A549 (cell line): ENCODE measurements around the gene KREMEN1. TPM values are rescaled to one million over a fixed set of nuclear protein-coding genes. Genes with fewer than 3 reads are reported as not detected.

Experiments
- ATAC-seq, 2 experiments: fragments of 200-7000 bp in 1 of 2; fragments of >200 bp in 1 of 2; cut with Nextera tagmentation in 1 of 2; cut with Tn5 transposase in 1 of 2; 3 replicates each; pipeline versions ENCODE4 v1.8.0 to v1.9.1; 2018 to 2020; ENCODE audit warnings: mild to moderate bottlenecking in 1 of 2, moderate library complexity in 1 of 2
- CTCF ChIA-PET: fragments of 300-600 bp; sonication (Branson Sonifier 250); formaldehyde crosslinking; extraction: SDS; loops from one replicate; lab custom pipeline; 2021; ENCODE audit warnings: antibody characterized with exemption, inconsistent platforms; lab: Yijun Ruan, JAX
- POLR2A ChIA-PET: fragments of 350-600 bp; formaldehyde crosslinking; extraction: SDS; loops from one replicate; lab custom pipeline; 2021; ENCODE audit warnings: antibody characterized with exemption, inconsistent platforms; lab: Yijun Ruan, JAX
- DNase-seq, 2 experiments: peaks; one replicate each; pipeline versions ENCODE4 v3.0.0 to v3.0.0-alpha.2; 2011 to 2016; ENCODE audit warnings: low read depth in 1 of 2, low spot score in 1 of 2
- FAIRE-seq: peaks from 2 replicates; lab custom pipeline; 2011; peaks lifted over from hg19 to GRCh38; lab: Jason Lieb, UNC
- H3K27ac ChIP-seq, 2 experiments: fragments of >200 bp; sonication (Bioruptor Twin); formaldehyde crosslinking; 3 replicates each; pipeline ENCODE4 v1.5.1; 2016 to 2017
- H3K4me1 ChIP-seq: fragments of >200 bp; sonication (Bioruptor Twin); formaldehyde crosslinking; 3 replicates; pipeline ENCODE4 v1.6.1; 2016
- H3K4me2 ChIP-seq: fragments of >200 bp; sonication (Bioruptor Twin); formaldehyde crosslinking; 3 replicates; pipeline ENCODE4 v1.6.1; 2016
- H3K4me3 ChIP-seq: fragments of >200 bp; sonication (Bioruptor Twin); formaldehyde crosslinking; 3 replicates; pipeline ENCODE4 v1.5.1; 2016
- H3K9me3 ChIP-seq: fragments of >200 bp; sonication (Bioruptor Twin); formaldehyde crosslinking; 3 replicates; pipeline ENCODE4 v1.6.1; 2016
- BHLHE40 ChIP-seq: IDR thresholded peaks from 2 replicates; pipeline ENCODE4 v1.6.1; 2012; ENCODE audit warnings: low read depth, low read length, inconsistent platforms
- CBX2 ChIP-seq: fragments of 200-600 bp; sonication (generic); IDR thresholded peaks from 2 replicates; pipeline ENCODE4 v1.6.1; 2016; ENCODE audit warnings: low read depth, mild to moderate bottlenecking, borderline replicate concordance
- CBX8 ChIP-seq: fragments of 200-600 bp; sonication (generic); IDR thresholded peaks from 2 replicates; pipeline ENCODE4 v1.6.1; 2016
- EP300 ChIP-seq, 2 experiments: fragments of >200 bp; sonication (Bioruptor Twin); formaldehyde crosslinking; IDR thresholded peaks; 2 replicates in 1 of 2; 3 replicates in 1 of 2; pipeline ENCODE4 v1.6.1; 2016 to 2017
- FOSB ChIP-seq: fragments of 250-450 bp; sonication (Bioruptor Pico); IDR thresholded peaks from 2 replicates; pipeline ENCODE4 v1.5.0; 2020; ENCODE audit warnings: mild to moderate bottlenecking, moderate library complexity
- FOSL2 ChIP-seq, 2 experiments: fragments of 450-650 bp in 1 of 2; fragments of >200 bp in 1 of 2; sonication (Bioruptor Twin) in 1 of 2; formaldehyde crosslinking; IDR thresholded peaks; 2 replicates each; pipeline versions ENCODE4 v1.5.0 to v1.6.1; 2016 to 2020; ENCODE audit warnings: mild to moderate bottlenecking in 1 of 2, moderate library complexity in 1 of 2
- HDAC2 ChIP-seq: fragments of 200-600 bp; sonication (generic); IDR thresholded peaks from 2 replicates; pipeline ENCODE4 v1.6.1; 2016
- HEYL ChIP-seq: fragments of 250-450 bp; sonication (Bioruptor Pico); IDR thresholded peaks from 2 replicates; pipeline ENCODE4 v1.8.0; 2021; ENCODE audit warnings: mild to moderate bottlenecking, moderate library complexity
- HOXB5 ChIP-seq: fragments of 250-450 bp; sonication (Bioruptor Pico); IDR thresholded peaks from 2 replicates; pipeline ENCODE4 v1.5.0; 2020; ENCODE audit warnings: mild to moderate bottlenecking, moderate library complexity
- JUNB ChIP-seq: fragments of >200 bp; sonication (Bioruptor Twin); formaldehyde crosslinking; IDR thresholded peaks from 2 replicates; pipeline ENCODE4 v1.6.1; 2016
- KDM5A ChIP-seq: fragments of 200-600 bp; sonication (generic); IDR thresholded peaks from 2 replicates; pipeline ENCODE4 v1.6.1; 2016; ENCODE audit warnings: antibody characterized with exemption, mild to moderate bottlenecking
- MAFK ChIP-seq: fragments of 450-650 bp; IDR thresholded peaks from 2 replicates; pipeline ENCODE4 v1.6.1; 2014; ENCODE audit not compliant: partially characterized antibody
- MAX ChIP-seq: IDR thresholded peaks from 2 replicates; pipeline ENCODE4 v1.6.1; 2012
- PHF8 ChIP-seq: fragments of 200-600 bp; sonication (generic); IDR thresholded peaks from 2 replicates; pipeline ENCODE4 v1.6.1; 2016; ENCODE audit warnings: low read depth, mild to moderate bottlenecking, antibody characterized with exemption, moderate library complexity, borderline replicate concordance
- POLR2A ChIP-seq: IDR thresholded peaks from 2 replicates; pipeline ENCODE4 v1.6.1; 2012; ENCODE audit warnings: mild to moderate bottlenecking, low read length
- RAD21 ChIP-seq, 2 experiments: fragments of >200 bp in 1 of 2; sonication (Bioruptor Twin) in 1 of 2; formaldehyde crosslinking in 1 of 2; IDR thresholded peaks in 1 of 2; conservative IDR thresholded peaks in 1 of 2; 2 replicates in 1 of 2; 3 replicates in 1 of 2; pipeline ENCODE4 v1.6.1; 2012 to 2018; ENCODE audit warnings: inconsistent platforms in 1 of 2
- RCOR1 ChIP-seq: fragments of 150-350 bp; IDR thresholded peaks from 2 replicates; pipeline ENCODE4 v1.6.1; 2014; ENCODE audit warnings: antibody characterized with exemption, low read length, low read depth
- REST ChIP-seq: fragments of 200-600 bp; sonication (generic); IDR thresholded peaks from 2 replicates; pipeline ENCODE4 v1.6.1; 2016; ENCODE audit warnings: antibody characterized with exemption, mild to moderate bottlenecking, moderate library complexity
- RNF2 ChIP-seq: fragments of 200-600 bp; sonication (generic); IDR thresholded peaks from 2 replicates; pipeline ENCODE4 v1.6.1; 2016; ENCODE audit warnings: low read depth, mild to moderate bottlenecking, antibody characterized with exemption, moderate library complexity, borderline replicate concordance
- SREBF2 ChIP-seq: fragments of 450-650 bp; IDR thresholded peaks from 2 replicates; pipeline ENCODE4 v1.6.1; 2014; ENCODE audit warnings: mild to moderate bottlenecking, moderate library complexity
- TFCP2L1 ChIP-seq: fragments of 250-450 bp; sonication (Bioruptor Pico); IDR thresholded peaks from 2 replicates; pipeline ENCODE4 v1.5.0; 2021; ENCODE audit warnings: mild to moderate bottlenecking
- TP53 ChIP-seq: fragments of 250-450 bp; sonication (Bioruptor Pico); IDR thresholded peaks from 2 replicates; pipeline ENCODE4 v1.5.0; 2021; ENCODE audit warnings: mild to moderate bottlenecking, moderate library complexity
- USF2 ChIP-seq: fragments of 450-650 bp; IDR thresholded peaks from 2 replicates; pipeline ENCODE4 v1.6.1; 2014; ENCODE audit warnings: antibody characterized with exemption
- ZFP36 ChIP-seq: fragments of 450-650 bp; IDR thresholded peaks from 2 replicates; pipeline ENCODE4 v1.6.1; 2014; ENCODE audit warnings: borderline replicate concordance; ENCODE audit not compliant: partially characterized antibody
- ZSCAN20 ChIP-seq: fragments of 250-450 bp; sonication (Bioruptor Pico); IDR thresholded peaks from 2 replicates; pipeline ENCODE4 v1.8.0; 2022; ENCODE audit warnings: mild to moderate bottlenecking, moderate library complexity
- WGBS: methylation state at CpG from one replicate; pipeline ENCODE4 v1.1.6; 2017; ENCODE audit errors: missing lambda C conversion rate; 5-methylcytosine and 5-hydroxymethylcytosine counted together
- polyA plus RNA-seq, 4 experiments: library from polyadenylated mRNA; depleted of rRNA in 3 of 4; stranded (reverse); fragments of >200 nt; fragmentation: RNase III in 1 of 4; extraction: RNeasy Plus Mini Kit Qiagen cat#74134 plus additional on column Dnase treatment in 1 of 4; gene quantifications; 2 replicates in 3 of 4; 3 replicates in 1 of 4; pipeline ENCODE4 v1.2.3, GENCODE V29; 2011 to 2017

The KREMEN1 gene
- polyA plus RNA-seq, 2 of the 4 experiments (the other 2 are of a cell fraction), result 1.7 to 2.5 TPM

GRCh38 chr22:29163808-29164207 lies 91.0 kb downstream of the KREMEN1 start:
- ATAC-seq, result no peak
- WGBS, result 81% methylated on average over 13 of the region's 13 CpGs
- TF ChIP-seq MAX, result no peak
- TF ChIP-seq CBX8, result no peak
- no peak for TF ChIP-seq EP300 (IDR thresholded peaks at IDR 0.05)
- no peak for TF ChIP-seq POLR2A
- TF ChIP-seq HOXB5 (CRISPR knock-in tag), result no peak
- TF ChIP-seq TFCP2L1 (CRISPR knock-in tag), result no peak
- TF ChIP-seq TP53 (CRISPR knock-in tag), result no peak
- TF ChIP-seq REST, result no peak
- TF ChIP-seq FOSL2 (IDR thresholded peaks at IDR 0.05), result no peak
- TF ChIP-seq FOSL2 (CRISPR knock-in tag; IDR thresholded peaks at IDR 0.05), result no peak
- no peak for TF ChIP-seq RAD21 (conservative IDR thresholded peaks at IDR 0.05 in 1 of 2, IDR thresholded peaks at IDR 0.05 in 1 of 2)
- no peak for TF ChIP-seq KDM5A
- no peak for TF ChIP-seq ZSCAN20
- no peak for TF ChIP-seq HDAC2
- no peak overlapping the region for H3K4me2 ChIP-seq
- no peak overlapping the region for H3K27ac ChIP-seq
- no peaks in the 10 kb centered on the region for H3K9me3 ChIP-seq
- CTCF ChIA-PET, result no interaction called here
- no peak overlapping the region for H3K4me3 ChIP-seq
- FAIRE-seq, result no peak
- POLR2A ChIA-PET, result no interaction called here
- H3K4me1 ChIP-seq, result no peaks in the 10 kb centered on the region
- no peak for DNase-seq

GRCh38 chr22:29165321-29166060 lies 92.7 kb downstream of the KREMEN1 start:
- no peak for DNase-seq
- TF ChIP-seq HDAC2, result no peak
- TF ChIP-seq CBX2, result no peak
- TF ChIP-seq TFCP2L1 (CRISPR knock-in tag), result no peak
- no peak for TF ChIP-seq RAD21 (conservative IDR thresholded peaks at IDR 0.05 in 1 of 2, IDR thresholded peaks at IDR 0.05 in 1 of 2)
- no peak for TF ChIP-seq MAFK
- TF ChIP-seq MAX, result no peak
- no peak for TF ChIP-seq KDM5A
- TF ChIP-seq PHF8, result no peak
- TF ChIP-seq ZFP36, result no peak
- TF ChIP-seq JUNB, result no peak
- no peak for TF ChIP-seq USF2
- TF ChIP-seq CBX8, result no peak
- TF ChIP-seq HEYL (CRISPR knock-in tag), result no peak
- TF ChIP-seq SREBF2, result no peak
- TF ChIP-seq FOSB (CRISPR knock-in tag), result no peak
- no peak for TF ChIP-seq RNF2
- no peak for TF ChIP-seq ZSCAN20
- TF ChIP-seq BHLHE40, result no peak
- TF ChIP-seq RCOR1, result no peak
- H3K4me2 ChIP-seq, result no peak overlapping the region
- ChIA-PET POLR2A (no interaction called here), CTCF (interaction anchor here (0.7 to 1.8 kb wide), 2 partner anchors 11 to 26 kb away, joined by 3 to 6 read pairs; no protein-coding TSS in a partner anchor)
- FAIRE-seq, result no peak
- no peak; a peak in 1 of 6 replicates for ATAC-seq
- H3K9me3 ChIP-seq, result no peaks in the 10 kb centered on the region
- no peak overlapping the region for H3K4me3 ChIP-seq
- no peaks in the 10 kb centered on the region for H3K4me1 ChIP-seq
- 64% methylated on average over 11 of the region's 11 CpGs for WGBS
- H3K27ac ChIP-seq, result no peak overlapping the region
